Prostate gland (tissue), 2 donors: Measurements from ENCODE around the gene HRG.

ENCODE experiments used
- POLR2A ChIP-seq: fragments of 450-650 bp; IDR thresholded peaks from one replicate; pipeline ENCODE4 v1.6.1; 2016; ENCODE audit warnings: antibody characterized with exemption, mild to moderate bottlenecking
- POLR2AphosphoS5 ChIP-seq: sonication (generic); formaldehyde crosslinking; IDR thresholded peaks from one replicate; pipeline ENCODE4 v1.6.1; 2017; ENCODE audit warnings: antibody characterized with exemption
- TF ChIP-seq, protein P1 (sequence below), 4 experiments: fragments of 200-600 bp in 2 of 4; fragments of 450-650 bp in 2 of 4; sonication (generic) in 2 of 4; IDR thresholded peaks; 1 replicate in 3 of 4; 2 replicates in 1 of 4; pipeline ENCODE4 v1.5.1; 2016 to 2019; ENCODE audit warnings: antibody characterized with exemption in 4 of 4, mild to moderate bottlenecking in 2 of 4, moderate library complexity in 2 of 4

- TF ChIP-seq POLR2A, result no peak
- TF ChIP-seq, protein P1, sequence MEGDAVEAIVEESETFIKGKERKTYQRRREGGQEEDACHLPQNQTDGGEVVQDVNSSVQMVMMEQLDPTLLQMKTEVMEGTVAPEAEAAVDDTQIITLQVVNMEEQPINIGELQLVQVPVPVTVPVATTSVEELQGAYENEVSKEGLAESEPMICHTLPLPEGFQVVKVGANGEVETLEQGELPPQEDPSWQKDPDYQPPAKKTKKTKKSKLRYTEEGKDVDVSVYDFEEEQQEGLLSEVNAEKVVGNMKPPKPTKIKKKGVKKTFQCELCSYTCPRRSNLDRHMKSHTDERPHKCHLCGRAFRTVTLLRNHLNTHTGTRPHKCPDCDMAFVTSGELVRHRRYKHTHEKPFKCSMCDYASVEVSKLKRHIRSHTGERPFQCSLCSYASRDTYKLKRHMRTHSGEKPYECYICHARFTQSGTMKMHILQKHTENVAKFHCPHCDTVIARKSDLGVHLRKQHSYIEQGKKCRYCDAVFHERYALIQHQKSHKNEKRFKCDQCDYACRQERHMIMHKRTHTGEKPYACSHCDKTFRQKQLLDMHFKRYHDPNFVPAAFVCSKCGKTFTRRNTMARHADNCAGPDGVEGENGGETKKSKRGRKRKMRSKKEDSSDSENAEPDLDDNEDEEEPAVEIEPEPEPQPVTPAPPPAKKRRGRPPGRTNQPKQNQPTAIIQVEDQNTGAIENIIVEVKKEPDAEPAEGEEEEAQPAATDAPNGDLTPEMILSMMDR (IDR thresholded peaks at IDR 0.05), result no peak
- no peak for TF ChIP-seq POLR2AphosphoS5
Observed at GRCh38 chr3:186651678-186652215, 14.1 kb upstream of the HRG start.
